ENCODE data around the gene IFITM1. TPM values are rescaled to one million over a fixed set of nuclear protein-coding genes. Genes with fewer than 3 reads are reported as not detected.

Gene IFITM1
- total RNA-seq, 1 experiment from 2014 or later: 544 TPM

- peaks cover 3% of the 10 kb centered on the region; the same call in 1 of the 2 replicates for H3K36me3 Mint-ChIP-seq
- ChIA-PET POLR2A (interaction anchor here (0.7 to 2.6 kb wide), 6 partner anchors 10 to 33 kb away, joined by 3 to 15 read pairs (median 4); no protein-coding TSS in a partner anchor), CTCF (interaction anchor here (0.5 to 2.0 kb wide), 14 partner anchors 9 to 236 kb away, joined by 3 to 20 read pairs (median 4); partner anchors contain the start of gene PHRF1)
- peak overlapping the region; percentile 97; the same call in 1 of the 2 replicates for H3K27ac Mint-ChIP-seq
- ATAC-seq (no peak), DNase-seq (ENCODE audit: low spot score) (no peak)
- H3K27me3 Mint-ChIP-seq (ENCODE audit: low read depth): no peaks in the 10 kb centered on the region
- TF ChIP-seq OVOL2 (CRISPR knock-in tag; IDR thresholded peaks at IDR 0.05; ENCODE audit: borderline replicate concordance) (no peak), MLX (CRISPR knock-in tag; IDR thresholded peaks at IDR 0.05) (no peak), MYBL2 (CRISPR knock-in tag; IDR thresholded peaks at IDR 0.05) (no peak)
- H3K9me3 Mint-ChIP-seq: no peaks in the 10 kb centered on the region
- no peak overlapping the region for H3K4me3 Mint-ChIP-seq
- peaks cover 50% of the 10 kb centered on the region for H3K4me1 Mint-ChIP-seq
These were observed 26.1 kb downstream of the IFITM1 start for GRCh38 chr11:339963-340362.

- DNase-seq (ENCODE audit: low spot score) (no peak), ATAC-seq (peak; percentile 17; the same call in 1 of the 2 replicates)
- Mint-ChIP-seq H3K4me1 (peaks cover 44% of the 10 kb centered on the region), H3K36me3 (peaks cover 7% of the 10 kb centered on the region; the same call in 1 of the 2 replicates), H3K27ac (peak overlapping the region; percentile 97), H3K9me3 (no peaks in the 10 kb centered on the region), H3K27me3 (ENCODE audit: low read depth) (no peaks in the 10 kb centered on the region), H3K4me3 (peak overlapping the region; percentile 53)
- TF ChIP-seq ZNF512 (CRISPR knock-in tag; IDR thresholded peaks at IDR 0.05; ENCODE audit: borderline replicate concordance) (peak; percentile 100), EMX1 (CRISPR knock-in tag; IDR thresholded peaks at IDR 0.05) (no peak), SP1 (CRISPR knock-in tag; conservative IDR thresholded peaks at IDR 0.05) (0 out of 2 replicates have a peak, but pooled peaks have one; percentile 3), PRRX2 (CRISPR knock-in tag; IDR thresholded peaks at IDR 0.05) (no peak), ATF2 (CRISPR knock-in tag; IDR thresholded peaks at IDR 0.05; ENCODE audit: borderline replicate concordance, low read depth) (no peak), ATF1 (CRISPR knock-in tag; IDR thresholded peaks at IDR 0.05) (no peak), USF2 (CRISPR knock-in tag; IDR thresholded peaks at IDR 0.05) (no peak), MAX (CRISPR knock-in tag; IDR thresholded peaks at IDR 0.05) (no peak)
- ChIA-PET CTCF (interaction anchor here (0.8 to 2.0 kb wide), 14 partner anchors 10 to 235 kb away, joined by 3 to 20 read pairs (median 4); partner anchors contain the start of gene PHRF1), POLR2A (interaction anchor here (0.7 to 2.6 kb wide), 5 partner anchors 10 to 34 kb away, joined by 3 to 15 read pairs (median 4); no protein-coding TSS in a partner anchor)
These were observed 27.0 kb downstream of the IFITM1 start for GRCh38 chr11:340539-341512.

- peaks cover 32% of the 10 kb centered on the region for H3K4me1 Mint-ChIP-seq
- no peak overlapping the region for H3K4me3 Mint-ChIP-seq
- 0 out of 2 replicates have a peak overlapping the region, but pooled peaks have one; percentile 39 for H3K27ac Mint-ChIP-seq
- H3K27me3 Mint-ChIP-seq (ENCODE audit: low read depth): no peaks in the 10 kb centered on the region
- DNase-seq (ENCODE audit: low spot score) (no peak), ATAC-seq (no peak)
- H3K9me3 Mint-ChIP-seq: no peaks in the 10 kb centered on the region
- H3K36me3 Mint-ChIP-seq: peaks cover 7% of the 10 kb centered on the region; the same call in 1 of the 2 replicates
- CTCF ChIA-PET: interaction anchor here (1.0 kb wide), 1 partner anchor 37 kb away, joined by 3 read pairs; no protein-coding TSS in a partner anchor
- POLR2A ChIA-PET: interaction anchor here (2.6 kb wide), 1 partner anchor 13 kb away, joined by 15 read pairs; no protein-coding TSS in a partner anchor
- TF ChIP-seq CBFB (CRISPR knock-in tag; IDR thresholded peaks at IDR 0.05; ENCODE audit: low read depth): no peak
- TF ChIP-seq ARID4B (CRISPR knock-in tag; IDR thresholded peaks at IDR 0.05; ENCODE audit: borderline replicate concordance): no peak
- TF ChIP-seq ZBTB21 (CRISPR knock-in tag; IDR thresholded peaks at IDR 0.05; ENCODE audit: borderline replicate concordance): no peak
- TF ChIP-seq JAZF1 (CRISPR knock-in tag; IDR thresholded peaks at IDR 0.05): no peak
- TF ChIP-seq STAT6 (CRISPR knock-in tag; conservative IDR thresholded peaks at IDR 0.05; ENCODE audit: low read depth): no peak
These were observed 28.5 kb downstream of the IFITM1 start for GRCh38 chr11:342328-342727.
